ENCODE data around the gene MS4A2.

GRCh38 chr11:60128376-60128775 is 39.9 kb downstream of the MS4A2 start:
- no peak for TF ChIP-seq CTCF (IDR thresholded peaks at IDR 0.05; ENCODE audit: insufficient read depth, low read length, poor library complexity, severe bottlenecking)
- TF ChIP-seq EZH2phosphoT487 (conservative IDR thresholded peaks at IDR 0.05; ENCODE audit: low read length) = no peak
